HEK293 (cell line): ENCODE measurements around the gene KIF5B.
A peak's percentile ranks its signal among the peaks of the same experiment; 100 is the strongest.

ENCODE experiments used
- CTCF ChIA-PET: fragments of 350-600 bp; formaldehyde crosslinking; extraction: SDS; loops from one replicate; lab custom pipeline; 2021; ENCODE audit warnings: antibody characterized with exemption; lab: Yijun Ruan, JAX
- POLR2A ChIA-PET: fragments of 300-600 bp; formaldehyde crosslinking; extraction: SDS; loops from one replicate; lab custom pipeline; 2020; ENCODE audit warnings: antibody characterized with exemption, inconsistent platforms; lab: Yijun Ruan, JAX
- H3K27ac ChIP-seq: fragments of 200-500 bp; sonication (Bioruptor generic); 2 replicates; pipeline ENCODE4 v1.5.1; 2014; ENCODE audit warnings: low read depth, low read length, control low read depth, inconsistent platforms; ENCODE audit errors: extremely low read depth
- H3K36me3 ChIP-seq, 2 experiments: fragments of 200-500 bp in 1 of 2; sonication (Bioruptor generic) in 1 of 2; 1 replicate in 1 of 2; 2 replicates in 1 of 2; pipeline ENCODE4 v1.5.1; 2014 to 2017; ENCODE audit warnings: inconsistent platforms in 2 of 2, low read length in 2 of 2; ENCODE audit not compliant: control insufficient read depth in 2 of 2, insufficient read depth in 1 of 2
- H3K4me1 ChIP-seq: fragments of 200-500 bp; sonication (Bioruptor generic); 2 replicates; pipeline ENCODE4 v1.5.1; 2014; ENCODE audit warnings: mild to moderate bottlenecking, low read length, inconsistent platforms; ENCODE audit not compliant: control insufficient read depth, insufficient read depth
- H3K4me3 ChIP-seq: 2 replicates; pipeline ENCODE4 v1.5.1; 2011; ENCODE audit warnings: low read depth, mild to moderate bottlenecking, control low read depth, low read length, moderate library complexity
- H3K9me3 ChIP-seq: fragments of 200-500 bp; sonication (Bioruptor generic); 2 replicates; pipeline ENCODE4 v1.5.1; 2014; ENCODE audit warnings: low read depth, low read length, inconsistent platforms; ENCODE audit not compliant: control insufficient read depth, insufficient read depth
- HOXD13 ChIP-seq: sonication (generic); formaldehyde crosslinking; IDR thresholded peaks from 2 replicates; pipeline ENCODE4 v1.8.0; 2022; ENCODE audit warnings: missing genetic modification reagents, borderline replicate concordance
- MYNN ChIP-seq: fragments of 450-650 bp; formaldehyde crosslinking; IDR thresholded peaks from 2 replicates; pipeline ENCODE4 v1.5.1; 2016; ENCODE audit warnings: missing biosample characterization, missing genetic modification characterization, borderline replicate concordance
- MZF1 ChIP-seq: fragments of 450-650 bp; formaldehyde crosslinking; IDR thresholded peaks from 2 replicates; pipeline ENCODE4 v1.5.1; 2017; ENCODE audit warnings: missing biosample characterization, missing genetic modification characterization, borderline replicate concordance
- TRIM28 ChIP-seq: IDR thresholded peaks from 2 replicates; pipeline ENCODE4 v1.6.1; 2011; ENCODE audit warnings: low read length, control low read depth, borderline replicate concordance
- WT1 ChIP-seq: fragments of 450-650 bp; formaldehyde crosslinking; IDR thresholded peaks from 2 replicates; pipeline ENCODE4 v1.5.1; 2016; ENCODE audit warnings: missing biosample characterization, missing genetic modification characterization
- ZFHX2 ChIP-seq: fragments of 450-650 bp; formaldehyde crosslinking; conservative IDR thresholded peaks from 2 replicates; pipeline ENCODE4 v1.5.1; 2016; ENCODE audit warnings: missing biosample characterization, missing genetic modification characterization
- ZNF114 ChIP-seq: fragments of 450-650 bp; formaldehyde crosslinking; IDR thresholded peaks from 2 replicates; pipeline ENCODE4 v1.5.0; 2017; ENCODE audit warnings: missing biosample characterization, missing genetic modification characterization
- ZNF132 ChIP-seq: fragments of 450-650 bp; formaldehyde crosslinking; IDR thresholded peaks from 2 replicates; pipeline ENCODE4 v1.5.1; 2017; ENCODE audit warnings: missing biosample characterization, missing genetic modification characterization, borderline replicate concordance
- ZNF133 ChIP-seq: fragments of 450-650 bp; formaldehyde crosslinking; IDR thresholded peaks from 2 replicates; pipeline ENCODE4 v1.5.1; 2016; ENCODE audit warnings: missing biosample characterization, missing genetic modification characterization
- ZNF169 ChIP-seq: fragments of 450-650 bp; formaldehyde crosslinking; IDR thresholded peaks from 2 replicates; pipeline ENCODE4 v1.5.1; 2016; ENCODE audit warnings: missing biosample characterization, missing genetic modification characterization
- ZNF362 ChIP-seq: fragments of 450-650 bp; formaldehyde crosslinking; IDR thresholded peaks from 2 replicates; pipeline ENCODE4 v1.5.1; 2016; ENCODE audit warnings: missing biosample characterization, missing genetic modification characterization
- ZNF510 ChIP-seq: fragments of 450-650 bp; formaldehyde crosslinking; IDR thresholded peaks from 2 replicates; pipeline ENCODE4 v1.5.1; 2018; ENCODE audit warnings: mild to moderate bottlenecking, missing genetic modification characterization, missing biosample characterization; ENCODE audit not compliant: insufficient replicate concordance
- ZNF530 ChIP-seq: fragments of 450-650 bp; formaldehyde crosslinking; IDR thresholded peaks from 2 replicates; pipeline ENCODE4 v1.5.1; 2016; ENCODE audit warnings: low read depth, missing biosample characterization, missing genetic modification characterization
- ZNF549 ChIP-seq: fragments of 450-650 bp; IDR thresholded peaks from 2 replicates; pipeline ENCODE4 v1.5.1; 2018; ENCODE audit warnings: missing biosample characterization, missing genetic modification characterization, mild to moderate bottlenecking, inconsistent platforms, moderate library complexity
- ZNF560 ChIP-seq: fragments of 450-650 bp; formaldehyde crosslinking; IDR thresholded peaks from 2 replicates; pipeline ENCODE4 v1.5.1; 2017; ENCODE audit warnings: missing biosample characterization, missing genetic modification characterization, borderline replicate concordance
- ZNF596 ChIP-seq: fragments of 450-650 bp; IDR thresholded peaks from 2 replicates; pipeline ENCODE4 v1.5.0; 2018; ENCODE audit warnings: missing biosample characterization, mild to moderate bottlenecking, missing genetic modification characterization, moderate library complexity
- ZNF623 ChIP-seq: fragments of 450-650 bp; formaldehyde crosslinking; IDR thresholded peaks from 2 replicates; pipeline ENCODE4 v1.5.1; 2016; ENCODE audit warnings: missing biosample characterization, missing genetic modification characterization
- ZNF626 ChIP-seq: fragments of 450-650 bp; sonication (Bioruptor Pico); formaldehyde crosslinking; IDR thresholded peaks from 2 replicates; pipeline ENCODE4 v1.5.1; 2018; ENCODE audit warnings: missing biosample characterization, missing genetic modification characterization, inconsistent platforms
- ZNF777 ChIP-seq: fragments of 450-650 bp; formaldehyde crosslinking; IDR thresholded peaks from 2 replicates; pipeline ENCODE4 v1.5.1; 2017; ENCODE audit warnings: missing biosample characterization, missing genetic modification characterization, borderline replicate concordance
- TF ChIP-seq, protein P1 (sequence below): fragments of 450-650 bp; formaldehyde crosslinking; IDR thresholded peaks from 2 replicates; pipeline ENCODE4 v1.5.1; 2016; ENCODE audit warnings: missing biosample characterization, missing genetic modification characterization, borderline replicate concordance

The KIF5B gene

GRCh38 chr10:31963589-31963980 is 92.6 kb downstream of the KIF5B start:
- Histone ChIP-seq H3K4me3 (no peak overlapping the region), H3K9me3 (no peaks in the 10 kb centered on the region), H3K4me1 (no peaks in the 10 kb centered on the region), H3K27ac (no peak overlapping the region), H3K36me3 (no peaks in the 10 kb centered on the region)
- ChIA-PET POLR2A (no interaction called here), CTCF (interaction anchor here (0.6 kb wide), 1 partner anchor 19 kb away, joined by 3 read pairs; no protein-coding TSS in a partner anchor)
- TF ChIP-seq MYNN (tag by site-specific recombination) (no peak), HOXD13 (no peak), ZNF549 (tag by site-specific recombination) (no peak)

- H3K27ac ChIP-seq: no peak overlapping the region
- ChIA-PET CTCF (interaction anchor here (0.8 kb wide), 1 partner anchor 379 kb away, joined by 3 read pairs; no protein-coding TSS in a partner anchor), POLR2A (no interaction called here)
- no peaks in the 10 kb centered on the region for H3K36me3 ChIP-seq
- TF ChIP-seq, protein P1, sequence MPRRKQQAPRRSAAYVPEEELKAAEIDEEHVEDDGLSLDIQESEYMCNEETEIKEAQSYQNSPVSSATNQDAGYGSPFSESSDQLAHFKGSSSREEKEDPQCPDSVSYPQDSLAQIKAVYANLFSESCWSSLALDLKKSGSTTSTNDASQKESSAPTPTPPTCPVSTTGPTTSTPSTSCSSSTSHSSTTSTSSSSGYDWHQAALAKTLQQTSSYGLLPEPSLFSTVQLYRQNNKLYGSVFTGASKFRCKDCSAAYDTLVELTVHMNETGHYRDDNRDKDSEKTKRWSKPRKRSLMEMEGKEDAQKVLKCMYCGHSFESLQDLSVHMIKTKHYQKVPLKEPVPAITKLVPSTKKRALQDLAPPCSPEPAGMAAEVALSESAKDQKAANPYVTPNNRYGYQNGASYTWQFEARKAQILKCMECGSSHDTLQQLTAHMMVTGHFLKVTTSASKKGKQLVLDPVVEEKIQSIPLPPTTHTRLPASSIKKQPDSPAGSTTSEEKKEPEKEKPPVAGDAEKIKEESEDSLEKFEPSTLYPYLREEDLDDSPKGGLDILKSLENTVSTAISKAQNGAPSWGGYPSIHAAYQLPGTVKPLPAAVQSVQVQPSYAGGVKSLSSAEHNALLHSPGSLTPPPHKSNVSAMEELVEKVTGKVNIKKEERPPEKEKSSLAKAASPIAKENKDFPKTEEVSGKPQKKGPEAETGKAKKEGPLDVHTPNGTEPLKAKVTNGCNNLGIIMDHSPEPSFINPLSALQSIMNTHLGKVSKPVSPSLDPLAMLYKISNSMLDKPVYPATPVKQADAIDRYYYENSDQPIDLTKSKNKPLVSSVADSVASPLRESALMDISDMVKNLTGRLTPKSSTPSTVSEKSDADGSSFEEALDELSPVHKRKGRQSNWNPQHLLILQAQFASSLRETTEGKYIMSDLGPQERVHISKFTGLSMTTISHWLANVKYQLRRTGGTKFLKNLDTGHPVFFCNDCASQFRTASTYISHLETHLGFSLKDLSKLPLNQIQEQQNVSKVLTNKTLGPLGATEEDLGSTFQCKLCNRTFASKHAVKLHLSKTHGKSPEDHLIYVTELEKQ (tag by site-specific recombination): no peak
- TF ChIP-seq ZNF623: no peak
- H3K9me3 ChIP-seq: no peaks in the 10 kb centered on the region
- no peak overlapping the region for H3K4me3 ChIP-seq
- no peaks in the 10 kb centered on the region for H3K4me1 ChIP-seq
Measured at GRCh38 chr10:31962826-31963588, 93.2 kb downstream of the KIF5B start.

DNA sequence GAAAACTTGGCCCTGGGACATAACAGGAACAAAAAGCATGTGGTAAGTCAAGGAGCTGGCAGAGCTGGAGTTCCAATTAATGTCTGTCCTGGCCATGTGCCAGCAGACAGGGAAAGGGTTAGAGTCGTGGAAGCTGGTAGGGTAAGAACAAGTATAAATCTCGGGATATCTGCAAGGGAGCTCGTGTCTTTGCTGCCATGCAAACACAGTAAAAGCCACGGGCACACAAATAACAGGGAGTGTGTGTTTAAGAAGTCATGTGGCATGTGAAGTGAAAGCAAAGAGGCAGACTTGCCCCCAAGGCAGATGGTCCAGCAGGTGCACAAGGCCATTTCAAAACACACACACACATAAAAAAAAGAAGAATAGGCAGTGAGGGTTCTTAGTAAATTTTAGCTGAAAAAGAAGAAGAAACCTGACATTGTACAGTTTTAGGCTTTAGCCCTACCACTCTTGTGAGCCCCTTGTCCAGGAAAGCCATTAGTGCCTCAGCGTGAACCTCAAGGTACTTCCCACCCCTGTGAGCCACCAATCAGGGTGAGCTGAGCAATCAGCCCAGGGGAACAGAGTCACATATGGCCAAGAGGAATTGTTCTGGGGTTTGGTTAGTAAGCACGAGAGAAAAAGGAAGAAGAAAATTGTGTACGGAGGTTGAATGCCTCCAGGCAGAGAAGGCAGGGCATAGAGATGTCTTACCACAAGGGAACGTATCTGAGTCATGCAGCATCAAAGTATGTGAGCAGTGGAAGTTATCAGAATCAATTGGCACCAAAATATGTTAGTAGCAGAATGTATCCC is 94.7 kb downstream of the KIF5B start:
- CTCF ChIA-PET: interaction anchor here (0.8 kb wide), 1 partner anchor 381 kb away, joined by 3 read pairs; no protein-coding TSS in a partner anchor
- Histone ChIP-seq H3K4me1 (no peaks in the 10 kb centered on the region), H3K27ac (no peak overlapping the region), H3K4me3 (no peak overlapping the region), H3K9me3 (no peaks in the 10 kb centered on the region), H3K36me3 (no peaks in the 10 kb centered on the region)
- TF ChIP-seq ZNF530 (tag by site-specific recombination) (peak; percentile 70; the same call in 1 of the 2 replicates), ZFHX2 (tag by site-specific recombination) (no peak)
- POLR2A ChIA-PET: no interaction called here

GRCh38 chr10:31959461-31960173 is 96.6 kb downstream of the KIF5B start:
- Histone ChIP-seq H3K4me1 (no peaks in the 10 kb centered on the region), H3K9me3 (no peaks in the 10 kb centered on the region), H3K27ac (no peak overlapping the region), H3K4me3 (no peak overlapping the region), H3K36me3 (no peaks in the 10 kb centered on the region)
- ChIA-PET POLR2A (no interaction called here), CTCF (interaction anchor here (0.7 kb wide), 2 partner anchors 17 to 285 kb away, joined by 3 read pairs; no protein-coding TSS in a partner anchor)
- no peak for TF ChIP-seq ZNF114 (tag by site-specific recombination)
- no peak for TF ChIP-seq ZNF169
- no peak for TF ChIP-seq TRIM28
- TF ChIP-seq ZNF510 (tag by site-specific recombination): no peak
- no peak for TF ChIP-seq ZNF623
- no peak for TF ChIP-seq ZNF777
- no peak for TF ChIP-seq MZF1 (tag by site-specific recombination)
- no peak for TF ChIP-seq ZNF596 (tag by site-specific recombination)
- no peak for TF ChIP-seq WT1 (tag by site-specific recombination)
- TF ChIP-seq ZNF362 (tag by site-specific recombination): no peak
- no peak for TF ChIP-seq ZNF132 (tag by site-specific recombination)
- TF ChIP-seq ZNF560 (tag by site-specific recombination): no peak
- no peak for TF ChIP-seq ZNF626 (tag by site-specific recombination)
- TF ChIP-seq ZNF133 (tag by site-specific recombination): no peak
